ENCODE data around the gene C8A.

Gene C8A

DNA sequence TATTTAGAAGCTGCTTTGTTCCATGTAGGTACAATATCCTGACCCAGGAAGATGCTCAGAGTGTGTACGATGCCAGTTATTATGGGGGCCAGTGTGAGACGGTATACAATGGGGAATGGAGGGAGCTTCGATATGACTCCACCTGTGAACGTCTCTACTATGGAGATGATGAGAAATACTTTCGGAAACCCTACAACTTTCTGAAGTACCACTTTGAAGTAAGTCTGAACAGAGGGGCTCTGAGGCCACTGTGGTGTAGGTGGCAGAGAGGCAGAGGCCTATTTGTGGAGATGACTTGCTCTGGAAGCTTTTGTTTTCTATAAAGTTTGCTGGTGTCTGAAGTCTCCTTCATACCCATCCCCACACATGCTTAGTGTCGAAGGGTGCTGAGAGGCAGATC is 26.8 kb downstream of the C8A start:
- DNase-seq (ENCODE audit: insufficient read length, low spot score) = no peak
- TF ChIP-seq POLR2A (IDR thresholded peaks at IDR 0.05; ENCODE audit: low read depth, low read length) = no peak
- FAIRE-seq = no peak

- no peak for TF ChIP-seq POLR2A (IDR thresholded peaks at IDR 0.05; ENCODE audit: low read depth, low read length)
- DNase-seq (ENCODE audit: insufficient read length, low spot score) (no peak), FAIRE-seq (no peak)
Observed at GRCh38 chr1:56890229-56890628, 35.6 kb downstream of the C8A start.

GRCh38 chr1:56894014-56894413 is 39.4 kb downstream of the C8A start:
- DNase-seq (ENCODE audit: insufficient read length, low spot score) (no peak), FAIRE-seq (no peak)
- no peak for TF ChIP-seq POLR2A (IDR thresholded peaks at IDR 0.05; ENCODE audit: low read depth, low read length)

DNA sequence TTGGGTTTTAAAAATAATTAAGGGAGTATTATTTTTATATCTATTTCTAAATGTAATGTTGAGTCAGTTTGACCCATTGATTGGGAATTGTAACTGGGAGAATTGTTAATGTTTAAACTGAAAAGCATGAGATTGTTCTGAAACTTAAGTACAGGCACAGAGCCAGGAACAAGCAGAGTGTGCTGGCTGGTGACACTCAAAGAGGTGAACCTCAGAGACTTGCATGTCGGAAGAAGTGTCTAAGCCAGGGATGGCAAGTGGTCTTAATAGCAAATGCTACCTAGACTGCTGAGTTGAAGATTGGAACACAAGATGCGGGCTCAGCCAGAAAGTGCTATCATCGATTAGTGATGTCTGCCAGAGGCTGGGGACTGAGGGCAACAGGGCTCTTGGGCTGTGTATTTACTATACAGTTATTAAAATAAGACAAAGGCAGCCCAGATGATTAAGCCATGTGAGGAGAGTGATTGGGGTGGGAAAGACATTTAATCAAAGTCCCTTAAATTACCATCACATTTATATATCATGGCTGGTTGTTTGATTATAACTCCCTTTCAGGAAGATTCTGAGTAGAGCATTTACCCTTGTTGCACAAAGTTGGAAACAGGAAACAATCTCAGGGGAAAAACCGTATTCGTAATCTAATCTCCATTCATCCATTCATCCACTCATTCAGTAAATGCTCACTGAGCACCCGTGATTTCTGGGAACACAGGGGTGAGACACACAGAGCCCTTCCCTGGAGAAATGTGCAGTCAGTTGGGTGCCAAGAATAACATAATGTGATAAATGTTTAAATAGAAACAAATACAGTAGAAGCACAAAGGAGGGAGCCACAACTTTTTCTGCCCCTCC is 42.8 kb downstream of the C8A start:
- DNase-seq (ENCODE audit: insufficient read length, low spot score) = no peak
- no peak for FAIRE-seq
- no peak for TF ChIP-seq POLR2A (IDR thresholded peaks at IDR 0.05; ENCODE audit: low read depth, low read length)

DNA sequence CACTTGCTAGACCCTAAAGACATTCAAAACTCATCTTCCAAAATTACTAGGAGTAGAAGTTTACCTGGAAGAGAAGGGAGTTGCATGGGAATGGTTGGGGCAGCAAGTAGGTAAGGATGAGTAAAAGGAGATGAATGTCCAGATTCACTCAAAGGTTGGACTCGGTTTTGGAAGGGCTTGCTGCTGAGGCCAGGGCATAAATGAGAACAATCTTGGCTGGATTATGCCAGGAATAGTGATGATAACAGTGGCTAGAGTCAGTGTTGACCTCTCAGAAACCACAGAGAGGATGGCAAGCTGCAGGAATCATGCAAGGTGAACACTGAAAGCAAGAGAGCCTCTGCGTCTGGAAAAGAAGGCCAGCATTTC is 43.4 kb downstream of the C8A start:
- DNase-seq (ENCODE audit: insufficient read length, low spot score) = no peak
- no peak for FAIRE-seq
- TF ChIP-seq POLR2A (IDR thresholded peaks at IDR 0.05; ENCODE audit: low read depth, low read length) = no peak

- DNase-seq (ENCODE audit: insufficient read length, low spot score) (no peak), FAIRE-seq (no peak)
- no peak for TF ChIP-seq POLR2A (IDR thresholded peaks at IDR 0.05; ENCODE audit: low read depth, low read length)
Observed at GRCh38 chr1:56898879-56899278, 44.3 kb downstream of the C8A start.

- DNase-seq (ENCODE audit: insufficient read length, low spot score) (no peak), FAIRE-seq (no peak)
- TF ChIP-seq POLR2A (IDR thresholded peaks at IDR 0.05; ENCODE audit: low read depth, low read length) = no peak
Observed at GRCh38 chr1:56901716-56902115, 47.1 kb downstream of the C8A start.

GRCh38 chr1:56903778-56904177 is 49.2 kb downstream of the C8A start:
- DNase-seq (ENCODE audit: insufficient read length, low spot score) (no peak), FAIRE-seq (no peak)
- TF ChIP-seq POLR2A (IDR thresholded peaks at IDR 0.05; ENCODE audit: low read depth, low read length) = no peak

- FAIRE-seq (no peak), DNase-seq (ENCODE audit: insufficient read length, low spot score) (no peak)
- no peak for TF ChIP-seq POLR2A (IDR thresholded peaks at IDR 0.05; ENCODE audit: low read depth, low read length)
Observed at GRCh38 chr1:56904663-56905397, 50.2 kb downstream of the C8A start.

- DNase-seq (ENCODE audit: insufficient read length, low spot score) = no peak
- no peak for FAIRE-seq
Observed at GRCh38 chr1:56905667-56906066, 51.1 kb downstream of the C8A start.

GRCh38 chr1:56908619-56909221 is 54.1 kb downstream of the C8A start:
- FAIRE-seq (no peak), DNase-seq (ENCODE audit: insufficient read length, low spot score) (no peak)
- no peak for TF ChIP-seq POLR2A (IDR thresholded peaks at IDR 0.05; ENCODE audit: low read depth, low read length)

More at GRCh38 chr1:56905667-56906066, 51.1 kb downstream of the C8A start:
- no peak for TF ChIP-seq POLR2A (IDR thresholded peaks at IDR 0.05; ENCODE audit: low read depth, low read length)

- no peak for DNase-seq (ENCODE audit: insufficient read length, low spot score)
- TF ChIP-seq POLR2A (IDR thresholded peaks at IDR 0.05; ENCODE audit: low read depth, low read length) = no peak
- FAIRE-seq = no peak
Observed at GRCh38 chr1:56910441-56910985, 55.9 kb downstream of the C8A start.

DNA sequence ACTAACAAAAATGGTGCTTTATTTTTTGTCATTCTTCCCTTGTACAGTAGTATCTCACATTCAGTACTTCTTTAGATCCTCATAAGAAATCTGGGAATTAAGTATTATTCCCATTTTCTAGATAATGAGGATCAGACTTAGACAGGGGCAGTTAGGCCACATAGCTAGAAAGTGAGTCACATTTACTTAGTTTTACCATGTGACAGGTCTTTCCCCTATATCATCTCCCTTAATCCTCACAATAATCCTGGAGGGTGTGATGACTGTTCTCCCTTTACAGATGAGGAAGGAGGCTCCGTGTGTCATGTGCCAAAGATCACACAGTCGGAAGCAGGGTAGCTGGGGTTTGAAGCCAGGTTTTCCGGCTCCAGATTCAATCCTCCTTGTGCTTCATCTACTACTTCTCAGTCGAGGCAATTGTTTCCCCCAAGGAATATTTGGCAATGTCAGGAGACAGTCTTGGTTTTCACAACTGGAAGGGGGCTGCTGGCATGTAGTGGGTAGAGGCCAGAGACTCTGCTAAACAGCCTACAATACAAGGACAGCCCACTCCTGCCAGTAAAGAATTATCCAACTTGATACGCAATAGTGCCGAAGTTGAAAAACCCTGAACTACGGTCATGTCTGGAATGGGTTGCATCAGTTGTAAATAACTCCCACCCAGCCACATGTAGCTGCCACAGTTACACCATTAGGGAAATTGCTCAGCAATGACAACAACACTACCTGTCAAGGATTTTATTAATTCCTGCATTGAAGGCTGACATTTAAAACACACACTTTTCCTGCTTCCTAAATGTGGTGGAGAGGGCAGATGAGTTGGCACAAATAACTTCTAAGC is 56.7 kb downstream of the C8A start:
- FAIRE-seq (no peak), DNase-seq (ENCODE audit: insufficient read length, low spot score) (no peak)
- no peak for TF ChIP-seq POLR2A (IDR thresholded peaks at IDR 0.05; ENCODE audit: low read depth, low read length)

Data from H54 (cell line).